IPS-20b (cell line): ENCODE measurements around the gene ZSCAN23.
"Not testable (repeated sequence)": the region's sequence is repeated elsewhere in the genome, so short reads cannot be mapped to it uniquely, and the experiment has no call there.

Experiments used
- H3K27ac ChIP-seq: one replicate; pipeline ENCODE4 v1.5.1; 2013; ENCODE audit warnings: low read length
- H3K27me3 ChIP-seq: 2 replicates; pipeline ENCODE4 v1.6.1; 2013; ENCODE audit warnings: mild to moderate bottlenecking, low read length, inconsistent platforms; ENCODE audit not compliant: insufficient read depth
- H3K36me3 ChIP-seq: 2 replicates; pipeline ENCODE4 v1.6.1; 2013; ENCODE audit warnings: low read depth, mild to moderate bottlenecking, inconsistent platforms, low read length, moderate library complexity; ENCODE audit not compliant: insufficient read depth
- H3K4me1 ChIP-seq: 2 replicates; pipeline ENCODE4 v1.6.1; 2013; ENCODE audit warnings: mild to moderate bottlenecking, control low read depth, inconsistent platforms, low read length, moderate library complexity; ENCODE audit not compliant: insufficient read depth
- H3K4me3 ChIP-seq: 2 replicates; pipeline ENCODE4 v1.5.1; 2013; ENCODE audit warnings: mild to moderate bottlenecking, low read length, inconsistent platforms
- H3K9ac ChIP-seq: 2 replicates; pipeline ENCODE4 v1.6.1; 2013; ENCODE audit warnings: low read depth, mild to moderate bottlenecking, inconsistent platforms, low read length, moderate library complexity
- H3K9me3 ChIP-seq: 2 replicates; pipeline ENCODE4 v1.6.1; 2013; ENCODE audit warnings: mild to moderate bottlenecking, low read depth, low read length, inconsistent platforms; ENCODE audit not compliant: insufficient read depth

ZSCAN23 gene

GRCh38 chr6:28429781-28430180 is 13.5 kb downstream of the ZSCAN23 start:
- no peaks in the 10 kb centered on the region for H3K27me3 ChIP-seq
- H3K36me3 ChIP-seq = peaks cover 32% of the 10 kb centered on the region
- H3K4me3 ChIP-seq = no peak overlapping the region
- H3K9me3 ChIP-seq = no peaks in the 10 kb centered on the region
- no peak overlapping the region for H3K27ac ChIP-seq
- H3K9ac ChIP-seq = no peak overlapping the region
- no peaks in the 10 kb centered on the region for H3K4me1 ChIP-seq

- no peaks in the 10 kb centered on the region for H3K4me1 ChIP-seq
- no peaks in the 10 kb centered on the region for H3K9me3 ChIP-seq
- H3K27me3 ChIP-seq = no peaks in the 10 kb centered on the region
- peaks cover 28% of the 10 kb centered on the region; the same call in 1 of the 2 replicates for H3K36me3 ChIP-seq
- H3K9ac ChIP-seq = no peak overlapping the region
- H3K4me3 ChIP-seq = no peak overlapping the region
- no peak overlapping the region for H3K27ac ChIP-seq
Measured at GRCh38 chr6:28425944-28426541, 17.2 kb downstream of the ZSCAN23 start.

- no peaks in the 10 kb centered on the region for H3K4me1 ChIP-seq
- no peak overlapping the region for H3K9ac ChIP-seq
- H3K36me3 ChIP-seq = peaks cover 23% of the 10 kb centered on the region; the same call in 1 of the 2 replicates
- H3K27ac ChIP-seq = no peak overlapping the region
- H3K4me3 ChIP-seq = no peak overlapping the region
- no peaks in the 10 kb centered on the region for H3K27me3 ChIP-seq
- no peaks in the 10 kb centered on the region for H3K9me3 ChIP-seq
Measured at GRCh38 chr6:28424163-28424562, 19.1 kb downstream of the ZSCAN23 start.

GRCh38 chr6:28423546-28423945 is 19.7 kb downstream of the ZSCAN23 start:
- Histone ChIP-seq H3K27me3 (no peaks in the 10 kb centered on the region), H3K36me3 (peaks cover 23% of the 10 kb centered on the region; the same call in 1 of the 2 replicates), H3K9ac (no peak overlapping the region), H3K27ac (no peak overlapping the region), H3K4me1 (no peaks in the 10 kb centered on the region), H3K9me3 (no peaks in the 10 kb centered on the region), H3K4me3 (no peak overlapping the region)

- H3K27me3 ChIP-seq = peaks cover 7% of the 10 kb centered on the region; the same call in 1 of the 2 replicates
- no peak overlapping the region for H3K9ac ChIP-seq
Measured at GRCh38 chr6:28413681-28414080, 29.6 kb downstream of the ZSCAN23 start.

GRCh38 chr6:28410767-28411166 is 32.5 kb downstream of the ZSCAN23 start:
- Histone ChIP-seq H3K27ac (no peak overlapping the region), H3K9me3 (no peaks in the 10 kb centered on the region), H3K36me3 (no peaks in the 10 kb centered on the region), H3K4me1 (no peaks in the 10 kb centered on the region), H3K4me3 (no peak overlapping the region), H3K27me3 (peaks cover 7% of the 10 kb centered on the region; the same call in 1 of the 2 replicates), H3K9ac (no peak overlapping the region)

More at GRCh38 chr6:28413681-28414080, 29.6 kb downstream of the ZSCAN23 start:
- Histone ChIP-seq H3K4me1 (no peaks in the 10 kb centered on the region), H3K9me3 (no peaks in the 10 kb centered on the region), H3K36me3 (no peaks in the 10 kb centered on the region), H3K27ac (no peak overlapping the region), H3K4me3 (no peak overlapping the region)

- no peaks in the 10 kb centered on the region for H3K4me1 ChIP-seq
- H3K36me3 ChIP-seq = no peaks in the 10 kb centered on the region
- H3K4me3 ChIP-seq = no peak overlapping the region
- no peaks in the 10 kb centered on the region for H3K9me3 ChIP-seq
- H3K9ac ChIP-seq = no peak overlapping the region
- H3K27me3 ChIP-seq = peaks cover 9% of the 10 kb centered on the region
- no peak overlapping the region for H3K27ac ChIP-seq
Measured at GRCh38 chr6:28408076-28408802, 35.1 kb downstream of the ZSCAN23 start.

GRCh38 chr6:28407401-28407800 is 35.9 kb downstream of the ZSCAN23 start:
- Histone ChIP-seq H3K4me3 (no peak overlapping the region), H3K9me3 (no peaks in the 10 kb centered on the region), H3K27me3 (peaks cover 18% of the 10 kb centered on the region), H3K27ac (no peak overlapping the region), H3K9ac (no peak overlapping the region), H3K4me1 (no peaks in the 10 kb centered on the region), H3K36me3 (no peaks in the 10 kb centered on the region)

GRCh38 chr6:28403923-28404322 is 39.4 kb downstream of the ZSCAN23 start:
- H3K27me3 ChIP-seq = peaks cover 31% of the 10 kb centered on the region

GRCh38 chr6:28402197-28402596 is 41.1 kb downstream of the ZSCAN23 start:
- Histone ChIP-seq H3K27ac (no peak overlapping the region), H3K36me3 (peaks cover 9% of the 10 kb centered on the region), H3K4me3 (no peak overlapping the region), H3K4me1 (no peaks in the 10 kb centered on the region), H3K9ac (no peak overlapping the region), H3K27me3 (peaks cover 31% of the 10 kb centered on the region), H3K9me3 (no peaks in the 10 kb centered on the region)

More at GRCh38 chr6:28403923-28404322, 39.4 kb downstream of the ZSCAN23 start:
- H3K9ac ChIP-seq, H3K9me3 ChIP-seq, H3K36me3 ChIP-seq, H3K4me1 ChIP-seq, H3K4me3 ChIP-seq, H3K27ac ChIP-seq: not testable (repeated sequence)

- no peaks in the 10 kb centered on the region for H3K4me1 ChIP-seq
- H3K27ac ChIP-seq = no peak overlapping the region
- H3K27me3 ChIP-seq = peaks cover 31% of the 10 kb centered on the region
- H3K4me3 ChIP-seq = no peak overlapping the region
- H3K9ac ChIP-seq = no peak overlapping the region
- no peaks in the 10 kb centered on the region for H3K9me3 ChIP-seq
- H3K36me3 ChIP-seq = peaks cover 19% of the 10 kb centered on the region
Measured at GRCh38 chr6:28401172-28401571, 42.1 kb downstream of the ZSCAN23 start.

- H3K9me3 ChIP-seq = no peaks in the 10 kb centered on the region
- peak overlapping the region; percentile 93; the same call in 1 of the 2 replicates for H3K9ac ChIP-seq
- peaks cover 30% of the 10 kb centered on the region for H3K36me3 ChIP-seq
- peak overlapping the region; percentile 23 for H3K27ac ChIP-seq
- H3K4me3 ChIP-seq = peak overlapping the region; percentile 90
- no peaks in the 10 kb centered on the region for H3K4me1 ChIP-seq
- H3K27me3 ChIP-seq = peaks cover 31% of the 10 kb centered on the region
Measured at GRCh38 chr6:28400122-28400451, 43.2 kb downstream of the ZSCAN23 start.
